GM23248 (cell line): Measurements from ENCODE around the gene ZNF536.

Source experiments
- EZH2 ChIP-seq: fragments of 200-600 bp; sonication (generic); IDR thresholded peaks from 2 replicates; pipeline ENCODE4 v1.6.1; 2018; ENCODE audit warnings: antibody characterized with exemption, mild to moderate bottlenecking; ENCODE audit not compliant: insufficient read depth, poor library complexity, severe bottlenecking
- EZH2phosphoT487 ChIP-seq: fragments of 200-600 bp; sonication (generic); IDR thresholded peaks from 2 replicates; pipeline ENCODE4 v1.6.1; 2018; ENCODE audit warnings: antibody characterized with exemption, moderate library complexity, mild to moderate bottlenecking, low read depth; ENCODE audit not compliant: insufficient read depth

DNA sequence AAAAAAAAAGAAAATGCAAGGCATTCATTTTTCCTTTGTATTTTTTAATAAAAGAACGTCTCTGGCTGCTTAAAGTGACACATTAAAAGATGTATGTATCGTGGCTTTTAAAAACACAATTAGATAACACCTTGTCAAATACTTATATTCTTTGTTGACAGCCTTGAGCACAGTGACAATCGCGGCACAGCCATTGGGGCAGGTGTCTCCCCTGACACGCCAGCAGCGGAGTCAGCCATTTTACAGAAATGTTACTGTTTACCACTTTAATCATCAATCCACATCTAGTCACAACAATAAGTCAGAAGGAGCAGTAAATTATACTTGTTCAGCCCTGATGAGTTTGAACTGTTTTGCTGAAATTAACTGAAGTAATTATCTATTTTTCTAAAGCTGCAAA lies 224.1 kb downstream of the ZNF536 start:
- TF ChIP-seq EZH2 (no peak), EZH2phosphoT487 (no peak)
